Thymus (tissue), 11 donors: Measurements from ENCODE around the gene SMYD5. TPM values are rescaled to one million over a fixed set of nuclear protein-coding genes. Genes with fewer than 3 reads are reported as not detected.

Experiments
- DNase-seq, 9 donors: peaks; one replicate each; pipeline ENCODE4 v3.0.0-alpha.2; 2013; ENCODE audit warnings: low spot score in 9 of 9, low read depth in 6 of 9, missing footprints in 1 of 9
- H3K27ac ChIP-seq, 2 donors: one replicate each; pipeline ENCODE4 v1.5.1; 2013; ENCODE audit warnings: control low read depth in 1 of 2, low read depth in 1 of 2, low read length in 1 of 2, mild to moderate bottlenecking in 1 of 2, moderate library complexity in 1 of 2
- H3K27me3 ChIP-seq, 2 donors: one replicate each; pipeline ENCODE4 v1.5.1; 2013; ENCODE audit warnings: low read length in 1 of 2; ENCODE audit not compliant: control insufficient read depth in 2 of 2, insufficient read depth in 1 of 2
- H3K36me3 ChIP-seq, 2 donors: one replicate each; pipeline ENCODE4 v1.5.1; 2013; ENCODE audit warnings: low read length in 1 of 2, mild to moderate bottlenecking in 1 of 2, moderate library complexity in 1 of 2; ENCODE audit not compliant: control insufficient read depth in 2 of 2, insufficient read depth in 2 of 2
- H3K4me1 ChIP-seq, 2 donors: one replicate each; pipeline ENCODE4 v1.5.1; 2013; ENCODE audit warnings: low read length in 2 of 2; ENCODE audit not compliant: control insufficient read depth in 2 of 2, insufficient read depth in 2 of 2
- H3K4me3 ChIP-seq, 2 donors: one replicate each; pipeline ENCODE4 v1.5.1; 2013; ENCODE audit warnings: low read length in 2 of 2, control low read depth in 1 of 2, mild to moderate bottlenecking in 1 of 2
- H3K9me3 ChIP-seq, 2 donors: one replicate each; pipeline ENCODE4 v1.5.1; 2013; ENCODE audit warnings: low read length in 1 of 2, mild to moderate bottlenecking in 1 of 2; ENCODE audit not compliant: control insufficient read depth in 2 of 2, insufficient read depth in 1 of 2
- WGBS: extraction: QIAGEN DNeasy Blood & Tissue Kit; methylation state at CpG from one replicate; pipeline ENCODE4 v1.1.7; 2013; 5-methylcytosine and 5-hydroxymethylcytosine counted together
- polyA plus RNA-seq: library from polyadenylated mRNA; stranded (reverse); fragments of 200-250 nt; gene quantifications from one replicate; pipeline ENCODE4 v1.2.3, GENCODE V29; 2013
- total RNA-seq: library from RNA; stranded (reverse); fragments of 120-200 nt; gene quantifications from one replicate; pipeline ENCODE4 v1.2.4, GENCODE V29; 2013
- donor health status: healthy.

Gene SMYD5
- total and polyA plus RNA-seq, 2 donors: 11.5 to 14.5 TPM

DNA sequence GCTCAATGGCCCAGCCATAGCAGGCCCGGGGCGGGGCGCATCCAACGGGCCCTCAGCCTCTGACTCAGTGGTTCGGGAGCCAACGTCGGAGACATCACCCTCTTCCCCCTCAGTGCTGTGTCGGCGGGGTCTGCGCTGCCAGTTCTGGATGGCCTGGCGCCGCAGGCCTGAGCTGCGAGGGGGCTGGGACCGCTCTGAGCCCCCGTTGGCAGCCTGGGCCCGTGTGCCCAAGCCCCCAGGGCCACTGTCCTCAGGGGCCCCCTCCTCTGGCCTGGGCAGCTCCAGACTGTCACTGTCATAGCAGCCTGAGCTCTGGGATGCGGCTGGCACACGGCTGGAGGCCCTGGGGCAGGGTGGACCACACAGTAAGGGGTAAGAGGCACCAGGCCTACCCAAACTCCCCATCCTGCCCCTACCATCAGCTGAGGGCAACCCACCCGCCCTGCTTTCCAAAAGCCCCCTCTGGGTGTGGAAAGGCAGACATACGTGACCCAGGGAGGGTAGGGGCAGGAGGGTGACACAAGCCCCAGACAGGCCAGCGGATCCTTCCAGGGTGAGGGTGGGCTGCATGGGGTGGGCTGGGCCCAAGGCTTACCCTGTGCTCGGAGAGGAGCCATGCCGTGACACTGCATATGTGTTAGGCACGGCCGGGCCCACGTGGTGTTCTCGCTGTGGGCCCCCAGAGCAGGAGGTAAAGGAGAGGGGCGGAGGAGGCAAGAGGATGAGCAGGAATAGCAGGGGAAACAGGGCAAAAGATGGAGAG, 51.4 kb downstream of the SMYD5 start:
- H3K4me3 ChIP-seq: no peak overlapping the region
- no peaks in the 10 kb centered on the region for H3K9me3 ChIP-seq
- peaks cover 4 to 5% of the 10 kb centered on the region in 2 donors for H3K4me1 ChIP-seq
- H3K27ac ChIP-seq: no peak overlapping the region
- H3K27me3 ChIP-seq: peaks cover 0 to 2% of the 10 kb centered on the region in 2 donors
- DNase-seq: no peak
- H3K36me3 ChIP-seq: peaks cover 4 to 16% of the 10 kb centered on the region in 2 donors
- 97% methylated on average over 28 of the region's 28 CpGs for WGBS

DNA sequence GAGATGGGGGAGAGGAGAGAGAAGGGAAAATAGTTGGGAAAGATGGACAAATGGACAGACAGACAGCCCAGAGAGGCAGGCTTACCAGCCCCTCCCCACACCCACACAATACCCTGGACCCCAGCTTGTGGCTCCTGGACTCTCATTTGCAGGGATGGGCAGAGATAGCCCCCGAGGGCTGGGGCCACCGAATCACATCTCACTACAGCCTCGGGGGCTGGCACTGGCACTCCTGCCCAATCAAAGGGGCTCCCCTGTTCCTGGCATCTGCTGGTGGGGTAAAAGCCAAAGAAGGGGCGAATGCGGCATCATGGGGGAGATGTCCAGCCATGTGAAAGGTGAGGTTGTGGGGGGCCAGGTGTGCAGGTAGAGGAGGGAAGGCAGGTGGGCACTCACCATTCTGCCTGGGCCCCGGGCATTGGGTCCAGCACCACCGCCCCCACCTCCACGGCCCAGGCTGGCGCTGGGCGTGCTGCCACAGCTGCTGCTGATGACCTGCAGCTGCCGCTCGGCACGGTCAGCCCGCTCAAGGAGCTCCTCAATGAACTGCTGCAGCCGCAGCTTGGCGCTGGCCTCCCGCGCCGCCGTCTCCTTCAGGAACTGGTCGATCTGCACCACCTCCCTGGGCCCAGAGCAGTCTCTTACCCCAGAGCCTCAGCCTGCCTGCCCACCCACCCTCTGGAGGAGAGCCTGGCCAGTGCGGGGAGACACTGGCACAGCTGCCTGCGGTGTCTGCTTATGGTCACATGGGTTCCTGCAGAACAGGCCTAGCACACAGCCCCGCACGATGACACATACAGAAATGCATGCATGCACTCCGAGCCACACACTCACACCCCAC, 52.2 kb downstream of the SMYD5 start:
- Histone ChIP-seq H3K4me1 (peaks cover 4 to 5% of the 10 kb centered on the region in 2 donors), H3K36me3 (peaks cover 3 to 14% of the 10 kb centered on the region in 2 donors), H3K9me3 (no peaks in the 10 kb centered on the region), H3K4me3 (no peak overlapping the region), H3K27me3 (peaks cover 0 to 2% of the 10 kb centered on the region in 2 donors), H3K27ac (no peak overlapping the region)
- WGBS: 97% methylated on average over 26 of the region's 26 CpGs
- DNase-seq: no peak

- no peak for DNase-seq
- H3K4me1 ChIP-seq: peaks cover 4 to 5% of the 10 kb centered on the region in 2 donors
- H3K36me3 ChIP-seq: peaks cover 3 to 14% of the 10 kb centered on the region in 2 donors
- H3K4me3 ChIP-seq: no peak overlapping the region
- 98% methylated on average over 4 of the region's 4 CpGs for WGBS
- H3K9me3 ChIP-seq: no peaks in the 10 kb centered on the region
- H3K27me3 ChIP-seq: peaks cover 0 to 2% of the 10 kb centered on the region in 2 donors
- no peak overlapping the region for H3K27ac ChIP-seq
Measured at GRCh38 chr2:73267008-73267407, 53.0 kb downstream of the SMYD5 start.

DNA sequence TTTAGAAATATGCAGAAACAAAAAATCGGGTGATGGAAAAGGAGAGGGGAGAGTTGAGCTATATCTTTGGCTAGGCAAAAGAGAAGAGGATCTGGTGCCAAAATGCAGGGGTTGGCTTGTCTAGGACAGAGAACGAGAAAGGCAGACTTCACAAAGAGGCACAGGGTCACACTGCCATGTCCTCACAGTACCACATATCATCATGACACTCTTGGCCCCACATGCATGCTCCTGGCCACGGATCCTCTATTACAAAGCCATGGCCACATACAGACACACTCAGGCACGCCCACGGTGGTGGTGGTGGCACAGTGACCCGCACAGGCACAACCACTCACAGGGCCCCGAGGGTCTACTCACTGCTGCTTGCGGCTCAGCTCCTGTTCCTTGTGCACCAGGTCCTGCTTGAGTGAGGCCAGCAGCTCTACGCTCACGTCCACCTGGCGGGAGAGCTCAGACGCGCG, 54.4 kb downstream of the SMYD5 start:
- Histone ChIP-seq H3K27ac (no peak overlapping the region), H3K4me1 (peaks cover 4 to 5% of the 10 kb centered on the region in 2 donors), H3K27me3 (peaks cover 0 to 2% of the 10 kb centered on the region in 2 donors), H3K4me3 (no peak overlapping the region), H3K36me3 (peaks cover 3 to 13% of the 10 kb centered on the region in 2 donors), H3K9me3 (no peaks in the 10 kb centered on the region)
- 95% methylated on average over 14 of the region's 14 CpGs for WGBS
- no peak for DNase-seq

DNA sequence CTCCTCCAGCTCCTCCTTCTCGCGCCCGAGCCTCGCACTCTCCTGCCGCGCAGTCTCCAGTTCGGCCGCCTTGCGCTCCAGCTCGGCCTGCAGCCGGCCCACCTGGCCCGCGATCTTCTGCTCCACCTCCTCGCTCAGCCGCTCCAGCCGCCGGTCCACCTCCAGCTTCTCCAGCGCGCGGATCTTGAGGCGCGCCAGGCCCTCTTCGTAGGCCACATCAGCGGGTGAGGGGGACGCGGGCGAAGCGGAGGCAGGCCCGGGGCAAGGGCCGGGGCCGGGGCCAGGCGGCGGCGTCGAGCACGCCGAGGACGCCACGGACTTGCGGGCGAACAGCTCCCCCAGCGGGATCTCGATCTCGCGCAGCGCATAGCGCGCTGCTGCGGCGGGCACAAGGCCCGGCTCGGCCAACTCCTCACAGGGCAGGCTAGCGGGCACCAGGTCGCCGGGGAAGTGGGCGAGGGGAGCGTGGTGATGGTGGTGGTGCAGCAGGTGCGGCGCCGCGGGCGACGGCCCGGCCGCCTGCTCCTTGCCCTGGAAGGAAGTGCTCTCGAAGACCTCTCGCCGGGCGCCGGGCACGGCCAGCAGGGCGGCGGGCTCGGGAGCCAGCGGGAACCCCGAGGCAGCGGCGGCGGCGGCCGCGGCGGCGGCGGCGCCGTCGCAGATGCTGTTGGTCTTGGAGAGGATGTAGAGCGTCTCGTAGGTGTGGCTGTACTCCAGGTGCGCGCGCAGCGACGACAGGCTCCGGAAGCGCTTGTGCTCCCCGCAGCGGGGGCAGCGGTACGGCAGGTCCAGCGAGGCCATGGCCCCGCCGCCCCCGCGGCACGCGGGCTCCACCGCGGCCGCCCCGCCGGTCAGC, 55.0 kb downstream of the SMYD5 start:
- H3K9me3 ChIP-seq: no peaks in the 10 kb centered on the region
- peak in 8 of 9 donors; percentile 56 to 90 (median 68) for DNase-seq
- peaks cover 4 to 5% of the 10 kb centered on the region in 2 donors for H3K4me1 ChIP-seq
- H3K4me3 ChIP-seq: peak overlapping the region in 1 of 2 donors; percentile 48
- H3K27me3 ChIP-seq: peaks cover 0 to 2% of the 10 kb centered on the region in 2 donors
- no peak overlapping the region for H3K27ac ChIP-seq
- WGBS: 49% methylated on average over 113 of the region's 113 CpGs
- H3K36me3 ChIP-seq: peaks cover 3 to 7% of the 10 kb centered on the region in 2 donors

DNA sequence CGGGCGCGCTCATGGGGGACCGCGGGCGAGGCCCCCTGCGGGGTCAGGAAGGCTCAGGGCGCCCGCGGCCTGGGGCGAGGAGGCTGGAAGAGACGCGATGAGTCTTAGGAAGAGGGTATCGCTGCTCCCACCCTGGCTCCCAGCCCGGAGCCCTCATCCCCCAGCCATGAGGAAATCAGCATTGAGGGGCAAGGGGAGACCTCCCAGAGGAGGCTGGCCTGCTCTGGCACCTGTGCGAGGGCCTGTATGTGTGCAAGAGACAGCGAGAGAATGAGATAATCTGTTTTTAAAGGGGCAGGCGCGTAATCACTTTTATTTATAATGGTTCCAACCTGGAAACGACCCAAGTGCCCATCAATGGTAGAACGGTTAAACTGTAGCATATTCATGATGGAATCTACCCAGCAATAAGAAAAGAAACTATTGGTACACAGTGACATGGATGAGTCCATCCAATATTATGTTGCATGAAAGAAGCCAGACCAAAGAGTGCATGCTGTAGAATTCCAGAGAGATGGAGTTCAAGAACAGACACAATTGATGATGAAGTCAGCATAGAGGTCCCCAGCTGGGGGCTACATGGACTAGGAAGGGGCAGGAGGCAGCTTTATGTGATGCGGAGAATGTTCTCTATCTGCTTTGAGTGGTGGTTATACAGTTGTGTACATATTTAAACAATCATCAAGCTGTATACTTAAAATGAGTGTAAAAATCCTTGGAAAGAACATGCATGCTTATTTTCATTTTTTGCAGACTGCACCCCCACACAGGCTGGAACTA, 55.8 kb downstream of the SMYD5 start:
- WGBS: 51% methylated on average over 22 of the region's 22 CpGs
- Histone ChIP-seq H3K4me1 (peaks cover 4 to 5% of the 10 kb centered on the region in 2 donors), H3K36me3 (peaks cover 0 to 3% of the 10 kb centered on the region in 2 donors), H3K27me3 (peaks cover 0 to 2% of the 10 kb centered on the region in 2 donors), H3K9me3 (no peaks in the 10 kb centered on the region), H3K27ac (no peak overlapping the region), H3K4me3 (peak overlapping the region; percentile 35 to 48)
- no peak for DNase-seq

GRCh38 chr2:73272270-73272669, 58.2 kb downstream of the SMYD5 start:
- peaks cover 4 to 5% of the 10 kb centered on the region in 2 donors for H3K4me1 ChIP-seq
- H3K9me3 ChIP-seq: no peaks in the 10 kb centered on the region
- no peak overlapping the region for H3K4me3 ChIP-seq
- peaks cover 0 to 2% of the 10 kb centered on the region in 2 donors for H3K27me3 ChIP-seq
- no peak for DNase-seq
- 98% methylated on average over 1 of the region's 1 CpG for WGBS
- H3K27ac ChIP-seq: no peak overlapping the region
- no peaks in the 10 kb centered on the region for H3K36me3 ChIP-seq
